ENCODE results near the gene CEACAM4.

CEACAM4 gene

GRCh38 chr19:41620171-41620570 is 6.7 kb downstream of the CEACAM4 start:
- in situ Hi-C loops (cut with HindIII; ENCODE audit: low pct_ligation_motif_present, low pct_unique_long_range_greater_than_20kb, low sequenced_read_pairs): no loop called here
- DNase-seq: no peak

DNA sequence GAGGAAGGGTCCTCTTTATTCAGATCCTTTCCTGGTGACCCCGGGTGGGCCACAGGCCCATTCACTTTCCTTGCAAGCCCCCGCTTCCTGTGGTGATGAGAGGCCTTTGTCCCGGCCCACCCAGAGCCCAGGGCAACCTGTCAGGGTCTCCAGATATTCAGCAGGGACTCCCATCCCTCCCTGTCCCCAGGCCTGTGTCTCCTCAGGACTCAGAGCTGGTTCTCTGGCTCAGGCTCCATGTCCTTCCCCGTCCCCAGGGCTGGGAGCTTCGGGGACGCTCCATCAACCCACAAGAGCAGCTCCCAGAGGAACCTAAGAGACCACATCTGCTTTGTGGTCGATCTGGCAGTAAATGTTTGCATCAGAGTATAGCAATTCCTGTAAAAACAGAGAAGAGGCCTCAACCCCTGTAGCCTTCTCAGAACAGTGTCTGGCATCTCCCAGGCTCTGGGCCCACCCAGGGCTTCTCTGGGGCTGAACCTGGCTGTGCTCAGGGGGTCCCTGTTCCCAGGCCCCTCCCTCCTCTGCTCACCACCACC is 7.8 kb downstream of the CEACAM4 start:
- in situ Hi-C loops (cut with HindIII; ENCODE audit: low pct_ligation_motif_present, low pct_unique_long_range_greater_than_20kb, low sequenced_read_pairs): no loop called here

GRCh38 chr19:41617941-41618730 is 8.7 kb downstream of the CEACAM4 start:
- in situ Hi-C loops (cut with HindIII; ENCODE audit: low pct_ligation_motif_present, low pct_unique_long_range_greater_than_20kb, low sequenced_read_pairs): no loop called here

More for the DNA sequence above, 7.8 kb downstream of the CEACAM4 start:
- DNase-seq: no peak

GRCh38 chr19:41616792-41617621 is 9.9 kb downstream of the CEACAM4 start:
- in situ Hi-C loops (cut with HindIII; ENCODE audit: low pct_ligation_motif_present, low pct_unique_long_range_greater_than_20kb, low sequenced_read_pairs): no loop called here
- peak; percentile 32 for DNase-seq

More at GRCh38 chr19:41617941-41618730, 8.7 kb downstream of the CEACAM4 start:
- DNase-seq: no peak

DNA sequence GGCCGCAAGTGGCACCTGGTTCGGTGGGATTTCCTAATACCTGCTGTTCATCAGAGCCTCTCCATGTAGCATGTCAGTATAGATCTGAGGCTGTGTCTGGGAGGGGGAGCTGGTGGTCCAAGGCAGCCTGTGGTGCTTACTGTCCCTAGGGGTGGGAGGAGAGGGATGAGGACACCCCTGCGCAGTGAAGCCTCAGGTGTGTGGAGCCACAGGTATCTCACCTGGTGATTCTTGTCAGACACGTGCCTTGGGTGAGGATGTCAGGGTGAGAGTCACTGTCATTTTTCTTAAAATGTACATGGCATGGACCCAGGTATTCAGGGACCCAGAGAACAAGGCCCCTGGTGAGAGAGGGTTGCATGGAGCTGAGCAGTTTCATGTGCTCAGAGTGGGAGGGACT is 11.7 kb downstream of the CEACAM4 start:
- no peak for DNase-seq
- in situ Hi-C loops (cut with HindIII; ENCODE audit: low pct_ligation_motif_present, low pct_unique_long_range_greater_than_20kb, low sequenced_read_pairs): no loop called here

DNA sequence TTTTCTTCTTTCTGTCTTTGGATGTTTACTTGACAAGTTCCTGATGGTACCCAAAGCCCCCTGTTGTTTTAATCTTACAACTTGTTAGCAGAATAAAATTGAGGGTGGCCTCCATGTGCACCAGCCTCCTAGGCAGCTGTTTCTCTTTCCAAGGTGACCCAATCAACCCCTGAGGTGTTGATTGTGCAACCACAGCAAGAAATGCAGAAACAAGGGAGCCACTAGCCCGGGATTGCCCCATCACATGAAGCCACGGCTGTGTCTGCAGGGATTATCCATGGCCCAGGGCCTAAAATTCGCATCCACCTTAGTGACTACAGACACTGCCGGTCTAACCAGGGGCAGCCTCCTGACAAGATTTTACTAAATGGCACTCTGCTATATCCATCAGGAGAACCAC is 14.4 kb downstream of the CEACAM4 start:
- in situ Hi-C loops (cut with HindIII; ENCODE audit: low pct_ligation_motif_present, low pct_unique_long_range_greater_than_20kb, low sequenced_read_pairs): no loop called here

DNA sequence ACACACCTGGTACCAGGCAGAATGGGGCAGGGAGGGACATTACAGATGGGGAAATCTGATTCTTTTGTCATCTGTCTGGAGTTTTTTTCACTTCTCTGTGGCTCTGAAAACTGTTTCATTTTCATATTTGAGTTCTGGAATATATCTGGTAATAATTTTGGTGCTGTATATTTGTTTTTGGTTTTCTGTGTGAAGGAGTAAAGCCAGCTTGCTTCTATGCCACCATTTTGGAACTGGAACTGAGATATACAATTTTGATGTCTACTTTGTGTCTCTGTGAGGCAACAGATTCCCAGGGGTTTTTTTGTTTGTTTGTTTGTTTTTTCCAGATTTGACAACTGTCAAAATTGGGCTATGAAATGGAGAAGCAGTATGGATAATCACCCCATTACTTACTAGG is 16.1 kb downstream of the CEACAM4 start:
- DNase-seq: no peak
- in situ Hi-C loops (cut with HindIII; ENCODE audit: low pct_ligation_motif_present, low pct_unique_long_range_greater_than_20kb, low sequenced_read_pairs): no loop called here

More for the DNA sequence above, 14.4 kb downstream of the CEACAM4 start:
- no peak for DNase-seq

GRCh38 chr19:41607668-41608067 is 19.2 kb downstream of the CEACAM4 start:
- in situ Hi-C loops (cut with HindIII; ENCODE audit: low pct_ligation_motif_present, low pct_unique_long_range_greater_than_20kb, low sequenced_read_pairs): no loop called here
- DNase-seq: no peak

DNA sequence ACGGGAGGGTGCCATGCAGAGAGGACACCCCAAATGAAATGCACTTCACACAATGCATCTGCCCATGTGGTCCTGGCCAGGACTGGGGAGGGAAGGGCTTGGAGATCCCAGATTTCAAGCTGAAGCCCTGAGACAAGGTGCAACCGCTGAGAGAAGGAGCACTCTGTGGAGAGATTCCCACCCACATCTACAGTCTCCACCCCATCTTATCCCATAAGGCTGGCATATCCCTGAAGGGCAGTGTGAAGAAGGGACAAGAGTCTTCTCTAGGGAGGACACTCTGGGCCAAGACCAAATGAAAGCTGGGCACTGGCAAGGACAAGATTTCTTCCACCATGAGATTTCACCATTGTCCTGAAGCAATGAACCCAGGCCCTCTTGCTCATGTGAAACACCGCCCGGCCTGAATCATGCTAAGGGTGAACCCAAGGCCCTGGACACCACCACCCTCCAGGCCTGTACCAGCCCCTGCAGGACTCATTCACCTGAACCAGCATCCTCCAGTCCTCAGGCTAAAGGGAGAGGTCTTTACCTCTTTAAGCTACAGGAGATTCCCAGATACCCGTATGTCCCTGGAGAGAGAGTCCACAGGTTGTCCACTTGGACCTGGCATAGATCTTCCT is 20.5 kb downstream of the CEACAM4 start:
- no peak for DNase-seq
- in situ Hi-C loops (cut with HindIII; ENCODE audit: low pct_ligation_motif_present, low pct_unique_long_range_greater_than_20kb, low sequenced_read_pairs): no loop called here

- no peak for DNase-seq
- in situ Hi-C loops (cut with HindIII; ENCODE audit: low pct_ligation_motif_present, low pct_unique_long_range_greater_than_20kb, low sequenced_read_pairs): no loop called here
Measured at GRCh38 chr19:41604831-41605230, 22.0 kb downstream of the CEACAM4 start.

- DNase-seq: no peak
- in situ Hi-C loops (cut with HindIII; ENCODE audit: low pct_ligation_motif_present, low pct_unique_long_range_greater_than_20kb, low sequenced_read_pairs): no loop called here
Measured at GRCh38 chr19:41601771-41602170, 25.1 kb downstream of the CEACAM4 start.

GRCh38 chr19:41599175-41599966 is 27.5 kb downstream of the CEACAM4 start:
- no peak for DNase-seq
- in situ Hi-C loops (cut with HindIII; ENCODE audit: low pct_ligation_motif_present, low pct_unique_long_range_greater_than_20kb, low sequenced_read_pairs): no loop called here

- DNase-seq: peak; percentile 62
- in situ Hi-C loops (cut with HindIII; ENCODE audit: low pct_ligation_motif_present, low pct_unique_long_range_greater_than_20kb, low sequenced_read_pairs): no loop called here
Measured at GRCh38 chr19:41597600-41598041, 29.3 kb downstream of the CEACAM4 start.

DNA sequence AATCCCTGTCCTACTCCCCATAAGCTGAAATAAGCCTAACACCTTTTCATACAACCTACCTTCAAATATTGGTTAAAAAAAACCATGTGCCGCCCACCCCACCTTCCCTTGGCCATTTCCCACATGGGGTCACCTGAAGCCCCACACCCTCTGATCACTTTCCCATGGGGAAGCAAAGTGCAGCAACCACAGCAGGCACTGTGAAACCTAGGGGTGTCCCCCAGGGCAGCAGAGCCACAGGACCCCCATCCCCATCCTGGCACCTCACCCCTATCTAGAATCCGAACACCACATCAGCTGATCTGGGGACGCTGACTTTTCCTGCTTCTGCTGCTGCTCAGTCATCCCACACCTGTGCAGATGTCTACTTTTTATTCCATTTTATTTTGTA is 31.0 kb downstream of the CEACAM4 start:
- in situ Hi-C loops (cut with HindIII; ENCODE audit: low pct_ligation_motif_present, low pct_unique_long_range_greater_than_20kb, low sequenced_read_pairs): no loop called here
- DNase-seq: no peak

GRCh38 chr19:41595258-41595889 is 31.5 kb downstream of the CEACAM4 start:
- in situ Hi-C loops (cut with HindIII; ENCODE audit: low pct_ligation_motif_present, low pct_unique_long_range_greater_than_20kb, low sequenced_read_pairs): no loop called here
- DNase-seq: peak; percentile 63

DNA sequence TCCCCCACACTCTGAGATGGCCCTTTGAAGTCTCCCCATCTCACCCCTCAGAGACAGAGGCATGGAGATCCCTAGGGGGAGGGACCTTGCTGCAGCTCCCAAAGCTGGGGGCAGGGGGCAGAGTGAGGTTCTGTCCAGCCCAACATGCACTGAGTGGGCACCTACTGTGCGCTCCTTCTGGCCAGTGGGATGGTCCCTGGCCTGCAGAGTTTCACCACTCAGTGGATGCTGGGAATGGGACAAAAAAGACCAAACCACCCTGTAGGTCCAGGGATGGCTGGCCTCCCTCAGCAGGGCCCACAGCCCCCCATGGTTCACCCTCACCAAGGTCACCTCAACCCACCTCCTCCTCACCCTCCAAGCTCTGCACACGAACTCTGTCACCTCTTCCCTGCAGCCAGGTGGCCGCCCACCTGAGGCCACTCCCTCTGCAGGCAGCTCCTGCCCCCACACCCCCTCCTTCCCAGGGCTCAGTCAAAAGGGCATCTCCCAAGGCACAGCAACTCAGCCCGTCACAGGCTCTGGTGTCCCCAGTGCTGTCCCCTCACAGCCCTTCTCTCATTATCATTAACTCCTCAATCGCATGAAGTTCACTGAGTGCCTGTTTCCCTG is 34.8 kb downstream of the CEACAM4 start:
- DNase-seq: no peak
- in situ Hi-C loops (cut with HindIII; ENCODE audit: low pct_ligation_motif_present, low pct_unique_long_range_greater_than_20kb, low sequenced_read_pairs): no loop called here

GRCh38 chr19:41590936-41591335 is 35.9 kb downstream of the CEACAM4 start:
- in situ Hi-C loops (cut with HindIII; ENCODE audit: low pct_ligation_motif_present, low pct_unique_long_range_greater_than_20kb, low sequenced_read_pairs): no loop called here
- no peak for DNase-seq

All from ACHN (cell line).